Colonic mucosa (tissue), 4 donors: ENCODE results near the gene ENO2. TPM values are rescaled to one million over a fixed set of nuclear protein-coding genes. Genes with fewer than 3 reads are reported as not detected.
A peak's percentile ranks its signal among the peaks of the same experiment; 100 is the strongest.

Experiments used
- DNase-seq: peaks from one replicate; pipeline ENCODE4 v3.0.0-alpha.2; 2020
- H3K27ac ChIP-seq: fragments of 200-600 bp; one replicate; pipeline ENCODE4 v1.8.0; 2021
- H3K27me3 ChIP-seq: fragments of 200-600 bp; one replicate; pipeline ENCODE4 v1.8.0; 2021
- H3K36me3 ChIP-seq: fragments of 200-600 bp; one replicate; pipeline ENCODE4 v1.8.0; 2021
- H3K4me1 ChIP-seq: fragments of 200-600 bp; one replicate; pipeline ENCODE4 v1.8.0; 2021; ENCODE audit warnings: mild to moderate bottlenecking
- H3K4me3 ChIP-seq: fragments of 200-600 bp; one replicate; pipeline ENCODE4 v1.8.0; 2021
- H3K9ac ChIP-seq, 2 donors: one replicate each; pipeline ENCODE4 v1.7.0; 2013; ENCODE audit warnings: control low read depth in 2 of 2, low read depth in 2 of 2, low read length in 2 of 2
- H3K9me3 ChIP-seq: fragments of 200-600 bp; one replicate; pipeline ENCODE4 v1.8.0; 2021
- CTCF ChIP-seq: fragments of 200-600 bp; IDR thresholded peaks from one replicate; pipeline ENCODE4 v1.8.0; 2022; ENCODE audit warnings: antibody characterized with exemption, mild to moderate bottlenecking
- intact Hi-C: fragments of 100-400 bp; cut with DNase I; formaldehyde crosslinking; loops from one replicate; pipeline ENCODE4 v1.14.1; 2022
- total RNA-seq, 2 donors: library from RNA; stranded (reverse); fragmentation: NEBNext Ultra II Directional in 1 of 2; extraction: Animal tissue kit (Norgen Biotek cat#: 25700) in 1 of 2; gene quantifications; one replicate each; pipeline ENCODE4 v1.2.1, GENCODE V29; 2021
- donor health status: healthy.
- donor health status: DM: no; HTN: no; CAD: no.
- donor health status: DM: no; HTN: no; CAD: no.

The ENO2 gene
- total RNA-seq, 2 donors from 2014 or later, result 7.6 to 15.7 TPM

GRCh38 chr12:6963791-6964413 is 49.5 kb downstream of the ENO2 start:
- H3K4me3 ChIP-seq, result peak overlapping the region; percentile 57
- peak overlapping the region; percentile 95 for H3K27ac ChIP-seq
- DNase-seq, result peak; percentile 60
- H3K9me3 ChIP-seq, result no peaks in the 10 kb centered on the region
- peaks cover 29% of the 10 kb centered on the region for H3K4me1 ChIP-seq
- H3K9ac ChIP-seq, result peak overlapping the region; percentile 63 to 98
- peaks cover 5% of the 10 kb centered on the region for H3K36me3 ChIP-seq
- no peak for TF ChIP-seq CTCF
- H3K27me3 ChIP-seq, result no peaks in the 10 kb centered on the region
- intact Hi-C loops, result loop anchor here (2.0 kb wide), 1 partner anchor 19 kb away; the partner anchor contains the start of gene C12orf57

GRCh38 chr12:6964605-6965025 is 50.2 kb downstream of the ENO2 start:
- intact Hi-C loops, result loop anchor here (2.0 to 5.0 kb wide), 2 partner anchors 20 to 97 kb away; partner anchors contain the start of genes C12orf57 and TPI1
- H3K9me3 ChIP-seq, result no peaks in the 10 kb centered on the region
- no peaks in the 10 kb centered on the region for H3K27me3 ChIP-seq
- H3K27ac ChIP-seq, result peak overlapping the region; percentile 95
- H3K36me3 ChIP-seq, result peaks cover 5% of the 10 kb centered on the region
- peaks cover 36% of the 10 kb centered on the region for H3K4me1 ChIP-seq
- no peak for DNase-seq
- no peak for TF ChIP-seq CTCF
- peak overlapping the region; percentile 63 to 98 for H3K9ac ChIP-seq
- H3K4me3 ChIP-seq, result peak overlapping the region; percentile 57

DNA sequence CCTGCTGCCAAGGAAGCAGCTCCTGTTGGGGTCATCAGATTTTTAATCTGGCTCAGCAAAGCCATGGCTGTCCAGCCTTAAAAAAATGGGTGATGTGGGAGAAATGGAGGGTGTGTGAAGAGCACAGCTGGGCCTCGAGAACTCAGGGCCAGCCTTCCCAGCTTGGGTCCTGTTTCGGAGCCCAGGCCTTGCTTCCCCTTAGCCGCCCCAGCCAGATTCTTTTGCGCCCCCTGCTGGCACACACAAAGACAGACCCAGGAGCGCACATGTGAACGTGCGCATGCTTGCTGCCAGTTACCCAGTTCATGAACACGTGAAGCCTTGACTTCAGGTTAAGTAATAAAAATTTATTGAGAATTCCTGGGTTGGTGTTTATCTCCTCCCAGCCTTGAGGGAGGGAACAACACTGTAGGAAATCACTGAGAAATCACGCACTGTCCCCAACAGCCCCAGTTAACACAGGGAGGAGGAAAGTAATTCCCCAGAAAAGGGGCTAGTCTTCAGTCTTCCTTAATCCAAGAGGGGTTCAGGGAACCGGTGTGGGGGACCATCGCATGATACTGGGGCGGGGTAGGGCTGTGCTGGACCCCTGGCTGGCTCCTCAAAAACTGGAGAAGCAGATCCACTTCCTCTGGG is 50.8 kb downstream of the ENO2 start:
- peak; percentile 92 for TF ChIP-seq CTCF
- Histone ChIP-seq H3K9me3 (no peaks in the 10 kb centered on the region), H3K9ac (peak overlapping the region; percentile 63 to 98), H3K4me3 (peak overlapping the region; percentile 57), H3K4me1 (peaks cover 31% of the 10 kb centered on the region), H3K27me3 (no peaks in the 10 kb centered on the region), H3K36me3 (peaks cover 5% of the 10 kb centered on the region), H3K27ac (peak overlapping the region; percentile 95)
- DNase-seq, result peak; percentile 95
- intact Hi-C loops, result loop anchor here (2.0 to 5.0 kb wide), 2 partner anchors 20 to 98 kb away; partner anchors contain the start of genes C12orf57 and TPI1

DNA sequence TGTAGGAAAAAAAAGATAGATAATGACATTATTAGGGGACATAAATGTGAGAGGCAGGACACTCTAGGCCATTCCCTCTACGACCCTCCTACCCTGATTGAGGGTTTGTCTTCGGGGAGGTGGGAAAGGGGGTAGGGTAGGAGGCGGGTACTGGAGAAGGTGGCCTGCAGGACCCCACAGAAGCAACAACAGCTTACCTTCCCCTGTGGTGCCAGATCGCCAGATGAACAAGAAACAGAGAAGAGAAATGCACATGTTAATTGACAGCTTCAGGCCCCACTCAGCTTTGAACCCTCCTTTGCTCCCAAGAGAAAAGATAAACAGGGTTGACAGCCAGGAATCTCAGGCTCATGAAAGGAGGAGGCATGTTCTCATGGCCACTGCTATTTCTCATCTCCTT is 51.3 kb downstream of the ENO2 start:
- H3K27ac ChIP-seq, result peak overlapping the region; percentile 95

More for the DNA sequence above, 51.3 kb downstream of the ENO2 start:
- Histone ChIP-seq H3K4me1 (peaks cover 26% of the 10 kb centered on the region), H3K27me3 (no peaks in the 10 kb centered on the region), H3K9me3 (no peaks in the 10 kb centered on the region), H3K4me3 (no peak overlapping the region), H3K36me3 (peaks cover 5% of the 10 kb centered on the region), H3K9ac (peak overlapping the region in 1 of 2 donors; percentile 98)
- intact Hi-C loops, result loop anchor here (2.0 to 5.0 kb wide), 2 partner anchors 21 to 98 kb away; partner anchors contain the start of genes C12orf57 and TPI1
- DNase-seq, result no peak
- no peak for TF ChIP-seq CTCF
